ENCODE data around the gene RELN.

RELN gene

GRCh38 chr7:103905997-103906396, 83.5 kb downstream of the RELN start:
- TF ChIP-seq SIN3A (IDR thresholded peaks at IDR 0.05; ENCODE audit: borderline replicate concordance, insufficient read depth, low read length) = no peak
- TF ChIP-seq, protein P1, sequence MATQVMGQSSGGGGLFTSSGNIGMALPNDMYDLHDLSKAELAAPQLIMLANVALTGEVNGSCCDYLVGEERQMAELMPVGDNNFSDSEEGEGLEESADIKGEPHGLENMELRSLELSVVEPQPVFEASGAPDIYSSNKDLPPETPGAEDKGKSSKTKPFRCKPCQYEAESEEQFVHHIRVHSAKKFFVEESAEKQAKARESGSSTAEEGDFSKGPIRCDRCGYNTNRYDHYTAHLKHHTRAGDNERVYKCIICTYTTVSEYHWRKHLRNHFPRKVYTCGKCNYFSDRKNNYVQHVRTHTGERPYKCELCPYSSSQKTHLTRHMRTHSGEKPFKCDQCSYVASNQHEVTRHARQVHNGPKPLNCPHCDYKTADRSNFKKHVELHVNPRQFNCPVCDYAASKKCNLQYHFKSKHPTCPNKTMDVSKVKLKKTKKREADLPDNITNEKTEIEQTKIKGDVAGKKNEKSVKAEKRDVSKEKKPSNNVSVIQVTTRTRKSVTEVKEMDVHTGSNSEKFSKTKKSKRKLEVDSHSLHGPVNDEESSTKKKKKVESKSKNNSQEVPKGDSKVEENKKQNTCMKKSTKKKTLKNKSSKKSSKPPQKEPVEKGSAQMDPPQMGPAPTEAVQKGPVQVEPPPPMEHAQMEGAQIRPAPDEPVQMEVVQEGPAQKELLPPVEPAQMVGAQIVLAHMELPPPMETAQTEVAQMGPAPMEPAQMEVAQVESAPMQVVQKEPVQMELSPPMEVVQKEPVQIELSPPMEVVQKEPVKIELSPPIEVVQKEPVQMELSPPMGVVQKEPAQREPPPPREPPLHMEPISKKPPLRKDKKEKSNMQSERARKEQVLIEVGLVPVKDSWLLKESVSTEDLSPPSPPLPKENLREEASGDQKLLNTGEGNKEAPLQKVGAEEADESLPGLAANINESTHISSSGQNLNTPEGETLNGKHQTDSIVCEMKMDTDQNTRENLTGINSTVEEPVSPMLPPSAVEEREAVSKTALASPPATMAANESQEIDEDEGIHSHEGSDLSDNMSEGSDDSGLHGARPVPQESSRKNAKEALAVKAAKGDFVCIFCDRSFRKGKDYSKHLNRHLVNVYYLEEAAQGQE (IDR thresholded peaks at IDR 0.05; ENCODE audit: insufficient read depth in 1 of 2, low read depth in 2 of 2, low read length in 2 of 2) = no peak
- TF ChIP-seq FOXP2 (optimal IDR thresholded peaks at IDR 0.05; ENCODE audit: borderline replicate concordance, extremely low read depth, extremely low read length, insufficient read depth) = no peak
- TF ChIP-seq TAF1 (IDR thresholded peaks at IDR 0.05; ENCODE audit: borderline replicate concordance, insufficient read depth, low read length) = no peak
- TF ChIP-seq POLR2AphosphoS5 (IDR thresholded peaks at IDR 0.05; ENCODE audit: low read depth, low read length) = no peak

- TF ChIP-seq, protein P1 (IDR thresholded peaks at IDR 0.05; ENCODE audit: insufficient read depth in 1 of 2, low read depth in 2 of 2, low read length in 2 of 2) = no peak
- TF ChIP-seq POLR2AphosphoS5 (IDR thresholded peaks at IDR 0.05; ENCODE audit: low read depth, low read length) = no peak
- TF ChIP-seq FOXP2 (optimal IDR thresholded peaks at IDR 0.05; ENCODE audit: borderline replicate concordance, extremely low read depth, extremely low read length, insufficient read depth) = no peak
- no peak for TF ChIP-seq TAF1 (IDR thresholded peaks at IDR 0.05; ENCODE audit: borderline replicate concordance, insufficient read depth, low read length)
- no peak for TF ChIP-seq SIN3A (IDR thresholded peaks at IDR 0.05; ENCODE audit: borderline replicate concordance, insufficient read depth, low read length)
These were observed 86.5 kb downstream of the RELN start for GRCh38 chr7:103902917-103903316.

DNA sequence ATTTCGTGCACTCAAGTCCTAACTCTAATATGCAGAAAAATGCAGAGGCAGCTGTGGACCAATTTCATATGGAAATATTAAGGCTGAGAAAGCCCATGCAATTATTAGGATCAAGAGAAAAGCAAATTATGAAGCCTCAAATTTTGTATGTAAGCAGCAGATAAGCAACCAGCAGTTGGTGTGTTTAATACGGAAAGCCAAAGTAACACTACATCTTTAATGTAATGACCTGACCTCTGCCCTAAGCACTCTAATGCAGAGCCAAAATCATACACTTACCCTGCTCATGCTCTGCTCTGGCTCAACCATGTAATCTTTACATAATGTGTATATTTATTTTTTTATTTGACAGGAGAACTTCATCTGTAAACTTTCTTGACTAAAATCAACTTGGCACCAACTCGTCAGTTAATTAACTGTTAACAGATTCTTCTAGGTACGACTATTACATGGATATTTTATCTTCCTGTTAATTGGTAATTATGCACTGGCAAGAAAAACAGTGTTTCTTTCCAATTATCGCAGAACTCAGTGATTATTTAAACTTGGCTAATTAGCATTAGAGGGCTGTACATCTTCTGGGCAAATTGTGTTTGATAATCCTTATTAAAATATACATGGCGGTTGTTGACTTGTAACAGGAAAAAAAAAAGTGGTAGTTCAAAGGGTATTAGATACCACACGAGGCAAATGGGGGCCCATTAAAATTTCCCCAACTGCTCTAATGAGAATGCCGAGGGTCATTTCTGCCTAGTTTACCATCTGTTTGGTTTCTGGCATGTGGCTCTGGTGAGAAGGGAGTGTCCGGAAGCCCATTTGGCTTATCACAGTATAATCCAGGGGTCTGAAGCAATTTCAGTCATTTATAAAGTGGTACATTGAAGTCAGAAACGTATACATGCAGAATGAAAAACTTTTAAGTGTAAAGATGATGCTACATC, 94.5 kb downstream of the RELN start:
- TF ChIP-seq, protein P1 (IDR thresholded peaks at IDR 0.05; ENCODE audit: insufficient read depth in 1 of 2, low read depth in 2 of 2, low read length in 2 of 2) = no peak
- no peak for TF ChIP-seq POLR2AphosphoS5 (IDR thresholded peaks at IDR 0.05; ENCODE audit: low read depth, low read length)
- no peak for TF ChIP-seq FOXP2 (optimal IDR thresholded peaks at IDR 0.05; ENCODE audit: borderline replicate concordance, extremely low read depth, extremely low read length, insufficient read depth)
- no peak for TF ChIP-seq TAF1 (IDR thresholded peaks at IDR 0.05; ENCODE audit: borderline replicate concordance, insufficient read depth, low read length)
- no peak for TF ChIP-seq SIN3A (IDR thresholded peaks at IDR 0.05; ENCODE audit: borderline replicate concordance, insufficient read depth, low read length)

DNA sequence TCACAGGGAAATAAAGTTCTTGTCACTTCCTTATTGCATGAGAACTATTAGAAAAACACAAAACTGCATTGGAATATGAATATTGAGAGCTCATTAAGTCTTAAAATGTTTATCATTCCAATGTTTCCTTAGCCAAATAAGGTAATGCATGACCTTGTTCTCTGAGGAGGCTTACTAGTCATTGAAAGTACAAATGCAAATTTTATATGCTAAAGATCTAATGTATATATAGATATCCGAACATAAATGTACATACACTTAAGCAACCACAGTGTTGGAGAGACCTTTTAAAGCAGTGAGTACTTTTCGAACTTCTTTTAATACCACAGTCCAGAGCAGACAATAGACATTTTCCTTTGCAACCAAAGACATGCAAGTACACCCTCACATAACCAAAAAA, 96.1 kb downstream of the RELN start:
- TF ChIP-seq TAF1 (IDR thresholded peaks at IDR 0.05; ENCODE audit: borderline replicate concordance, insufficient read depth, low read length) (no peak), SIN3A (IDR thresholded peaks at IDR 0.05; ENCODE audit: borderline replicate concordance, insufficient read depth, low read length) (no peak)

GRCh38 chr7:103889451-103889850, 100.0 kb downstream of the RELN start:
- TF ChIP-seq SIN3A (IDR thresholded peaks at IDR 0.05; ENCODE audit: borderline replicate concordance, insufficient read depth, low read length) (no peak), POLR2AphosphoS5 (IDR thresholded peaks at IDR 0.05; ENCODE audit: low read depth, low read length) (no peak), FOXP2 (optimal IDR thresholded peaks at IDR 0.05; ENCODE audit: borderline replicate concordance, extremely low read depth, extremely low read length, insufficient read depth) (no peak), TAF1 (IDR thresholded peaks at IDR 0.05; ENCODE audit: borderline replicate concordance, insufficient read depth, low read length) (no peak)
- TF ChIP-seq, protein P1 (IDR thresholded peaks at IDR 0.05; ENCODE audit: insufficient read depth in 1 of 2, low read depth in 2 of 2, low read length in 2 of 2) = no peak

Data from PFSK-1 (cell line).